Measurements from ENCODE around the gene TRAF5. TPM values are rescaled to one million over a fixed set of nuclear protein-coding genes. Genes with fewer than 3 reads are reported as not detected.

Gene TRAF5
- total and polyA plus RNA-seq, 2 of the 4 experiments (the other 2 are of a cell fraction), result 10.0 to 14.7 TPM

- Histone ChIP-seq H3K18ac (ENCODE audit: low read depth, low read length) (no peak overlapping the region), H2AK5ac (ENCODE audit: low read depth, low read length) (no peak overlapping the region), H3K9me3 (ENCODE audit: control insufficient read depth, insufficient read depth, low read length) (no peaks in the 10 kb centered on the region), H2AK9ac (replicated peaks; ENCODE audit: low read depth, low read length, poor library complexity) (no peak overlapping the region), H3K27me3 (ENCODE audit: control insufficient read depth, insufficient read depth, low read length) (no peaks in the 10 kb centered on the region), H3K9me1 (ENCODE audit: insufficient read depth, low read length) (0 out of 2 replicates have a peak, but pooled peaks cover 11% of the 10 kb centered on the region), H3K4me3 (ENCODE audit: insufficient read depth, low read depth, low read length) (no peak overlapping the region), H2BK120ac (ENCODE audit: low read depth, low read length) (no peak overlapping the region), H2BK20ac (ENCODE audit: low read depth, low read length) (no peak overlapping the region), H4K20me1 (ENCODE audit: insufficient read depth, low read length) (peaks cover 3% of the 10 kb centered on the region; the same call in 1 of the 2 replicates), H3K4ac (ENCODE audit: low read depth, low read length) (no peak overlapping the region), H4K91ac (ENCODE audit: insufficient read depth, low read depth, low read length) (no peak overlapping the region), H3K27ac (ENCODE audit: insufficient read depth, low read length) (no peak overlapping the region), H3K14ac (replicated peaks; ENCODE audit: low read depth, low read length) (no peak overlapping the region), H3K4me1 (ENCODE audit: control insufficient read depth, insufficient read depth, low read length) (peaks cover 6% of the 10 kb centered on the region), H4K8ac (ENCODE audit: low read depth in 2 of 2, low read length in 2 of 2) (no peak overlapping the region), H3K4me2 (ENCODE audit: low read depth, low read length) (no peak overlapping the region), H3K56ac (ENCODE audit: extremely low read depth, insufficient read depth, low read length) (no peak overlapping the region), H4K5ac (ENCODE audit: low read depth, low read length) (no peak overlapping the region), H2BK5ac (ENCODE audit: low read depth, low read length, poor library complexity, severe bottlenecking) (no peak overlapping the region), H3K36me3 (ENCODE audit: control insufficient read depth, insufficient read depth, low read length) (peaks cover 19% of the 10 kb centered on the region), H2BK15ac (ENCODE audit: low read depth, low read length) (no peak overlapping the region), H3K9ac (ENCODE audit: low read depth, low read length) (no peak overlapping the region), H2AFZ (replicated peaks; ENCODE audit: low read length, poor library complexity) (no peak overlapping the region), H3K23ac (ENCODE audit: low read depth, low read length) (no peak overlapping the region), H3K79me1 (ENCODE audit: low read depth in 1 of 2, low read length in 2 of 2) (peaks cover 37 to 41% of the 10 kb centered on the region in 2 experiments)
- ChIA-PET POLR2A (ENCODE audit: unreplicated experiment) (no interaction called here), CTCF (no interaction called here)
- TF ChIP-seq USF2 (IDR thresholded peaks at IDR 0.05; ENCODE audit: low read depth, low read length) (no peak), NFE2L2 (IDR thresholded peaks at IDR 0.05; ENCODE audit: low read depth, low read length) (no peak), CTCF (conservative IDR thresholded peaks at IDR 0.05; ENCODE audit: low read depth, low read length) (no peak), RCOR1 (IDR thresholded peaks at IDR 0.05; ENCODE audit: insufficient replicate concordance, low read length) (no peak), MXI1 (IDR thresholded peaks at IDR 0.05; ENCODE audit: borderline replicate concordance, low read depth, low read length) (no peak), ELK1 (IDR thresholded peaks at IDR 0.05; ENCODE audit: borderline replicate concordance, low read depth, low read length) (no peak), CHD1 (IDR thresholded peaks at IDR 0.05; ENCODE audit: low read depth, low read length) (no peak), BHLHE40 (IDR thresholded peaks at IDR 0.05; ENCODE audit: low read depth, low read length) (no peak), FOS (IDR thresholded peaks at IDR 0.05; ENCODE audit: low read depth, low read length) (no peak), MAFK (IDR thresholded peaks at IDR 0.05; ENCODE audit: low read depth, low read length) (no peak), CEBPB (IDR thresholded peaks at IDR 0.05; ENCODE audit: low read depth, low read length) (no peak), RFX5 (IDR thresholded peaks at IDR 0.05; ENCODE audit: low read depth, low read length) (no peak), SMC3 (IDR thresholded peaks at IDR 0.05; ENCODE audit: low read depth, low read length) (no peak), RAD21 (IDR thresholded peaks at IDR 0.05; ENCODE audit: low read length) (no peak), POLR2A (IDR thresholded peaks at IDR 0.05; ENCODE audit: low read depth, low read length) (no peak)
- in situ Hi-C loops (cut with MboI; ENCODE audit: low sequenced_read_pairs), result no loop called here
- DNase-seq (no peak), ATAC-seq (ENCODE audit: low read depth) (no peak)
- no CpG with 5 or more reads among the region's 1 CpG for WGBS, 2 experiments (ENCODE audit: extremely low coverage in 2 of 2, insufficient read length in 1 of 2)
- dilution Hi-C loops (cut with HindIII; ENCODE audit: low sequenced_read_pairs, unreplicated experiment), result no loop called here
- no TSS peak for BruUV-seq (replicated peaks)
- intact Hi-C loops (cut with micrococcal nuclease), result no loop called here
Observed at GRCh38 chr1:211353562-211354212, 27.1 kb downstream of the TRAF5 start.
